Stimulated activated CD8-positive, alpha-beta memory T cell treated with anti-CD3 and anti-CD28 coated beads, Interleukin-4, amount 100 ng/mL, for 24 hours (primary cell): ENCODE data around the gene GPR137.
A peak's percentile ranks its signal among the peaks of the same experiment; 100 is the strongest.

Source experiments
- DNase-seq: peaks from one replicate; pipeline ENCODE4 v3.0.0-alpha.2; 2020; ENCODE audit warnings: low read depth

GPR137 gene

GRCh38 chr11:64249563-64250414 lies 35.9 kb upstream of the GPR137 start:
- no peak for DNase-seq

GRCh38 chr11:64250415-64251015 lies 35.1 kb upstream of the GPR137 start:
- no peak for DNase-seq

- DNase-seq = peak; percentile 37
These were observed 34.5 kb upstream of the GPR137 start, which contains the start of gene PLCB3 for GRCh38 chr11:64251016-64251752. PLCB3 (plus strand) TSS chr11:64251530; CDS start chr11:64251650, 120 bp downstream.

GRCh38 chr11:64251753-64252002 lies 34.0 kb upstream of the GPR137 start:
- no peak for DNase-seq

GRCh38 chr11:64252003-64252872 lies 33.4 kb upstream of the GPR137 start:
- DNase-seq = no peak

- DNase-seq = no peak
These were observed 32.6 kb upstream of the GPR137 start for GRCh38 chr11:64253043-64253442.

- DNase-seq = no peak
These were observed 32.2 kb upstream of the GPR137 start for GRCh38 chr11:64253481-64253880.

GRCh38 chr11:64254326-64254725 lies 31.3 kb upstream of the GPR137 start:
- DNase-seq = no peak

GRCh38 chr11:64255135-64256128 lies 30.2 kb upstream of the GPR137 start:
- DNase-seq = no peak

- no peak for DNase-seq
These were observed 29.3 kb upstream of the GPR137 start for GRCh38 chr11:64256300-64256699.

- no peak for DNase-seq
These were observed 27.3 kb upstream of the GPR137 start for GRCh38 chr11:64258356-64258755.

- no peak for DNase-seq
These were observed 26.6 kb upstream of the GPR137 start for GRCh38 chr11:64258946-64259532.

- DNase-seq = no peak
These were observed 26.0 kb upstream of the GPR137 start for GRCh38 chr11:64259533-64260067.

- DNase-seq = no peak
These were observed 25.4 kb upstream of the GPR137 start for GRCh38 chr11:64260147-64260708.

- DNase-seq = no peak
These were observed 24.0 kb upstream of the GPR137 start for GRCh38 chr11:64261556-64262080.

- DNase-seq = no peak
These were observed 23.2 kb upstream of the GPR137 start for GRCh38 chr11:64262271-64263002.

- no peak for DNase-seq
These were observed 22.4 kb upstream of the GPR137 start for GRCh38 chr11:64263021-64263946.

- no peak for DNase-seq
These were observed 21.7 kb upstream of the GPR137 start for GRCh38 chr11:64263947-64264317.
